Measurements from ENCODE around the gene HECW1. TPM values are rescaled to one million over a fixed set of nuclear protein-coding genes. Genes with fewer than 3 reads are reported as not detected.

The HECW1 gene
- total RNA-seq, 2 experiments from 2014 or later, result not detected

- Mint-ChIP-seq H3K36me3 (no peaks in the 10 kb centered on the region), H3K4me3 (no peak overlapping the region), H3K9me3 (ENCODE audit: low read depth) (no peaks in the 10 kb centered on the region), H3K4me1 (no peaks in the 10 kb centered on the region), H3K27ac (no peak overlapping the region), H3K27me3 (peaks cover 21% of the 10 kb centered on the region)
- no peak for DNase-seq
- ATAC-seq, result no peak
- CTCF ChIA-PET, result no interaction called here
Measured at GRCh38 chr7:43141091-43141490, 28.6 kb downstream of the HECW1 start.

GRCh38 chr7:43142703-43143102 lies 30.3 kb downstream of the HECW1 start:
- H3K4me3 Mint-ChIP-seq, result no peak overlapping the region
- no peak for DNase-seq
- no peaks in the 10 kb centered on the region for H3K36me3 Mint-ChIP-seq
- CTCF ChIA-PET, result no interaction called here
- H3K9me3 Mint-ChIP-seq (ENCODE audit: low read depth), result no peaks in the 10 kb centered on the region
- H3K27me3 Mint-ChIP-seq, result peaks cover 14% of the 10 kb centered on the region
- H3K4me1 Mint-ChIP-seq, result no peaks in the 10 kb centered on the region
- ATAC-seq, result no peak
- no peak overlapping the region for H3K27ac Mint-ChIP-seq

GRCh38 chr7:43143918-43144589 lies 31.6 kb downstream of the HECW1 start:
- Mint-ChIP-seq H3K4me3 (no peak overlapping the region), H3K27ac (no peak overlapping the region), H3K9me3 (ENCODE audit: low read depth) (no peaks in the 10 kb centered on the region), H3K27me3 (peaks cover 13% of the 10 kb centered on the region), H3K36me3 (no peaks in the 10 kb centered on the region), H3K4me1 (no peaks in the 10 kb centered on the region)
- CTCF ChIA-PET, result no interaction called here
- DNase-seq, result no peak
- ATAC-seq, result no peak

GRCh38 chr7:43148161-43148731 lies 35.8 kb downstream of the HECW1 start:
- Mint-ChIP-seq H3K9me3 (ENCODE audit: low read depth) (no peaks in the 10 kb centered on the region), H3K4me1 (no peaks in the 10 kb centered on the region), H3K27ac (no peak overlapping the region), H3K36me3 (no peaks in the 10 kb centered on the region), H3K4me3 (no peak overlapping the region), H3K27me3 (peaks cover 25% of the 10 kb centered on the region)
- ATAC-seq (no peak), DNase-seq (no peak)
- CTCF ChIA-PET, result no interaction called here

GRCh38 chr7:43151076-43151475 lies 38.6 kb downstream of the HECW1 start:
- H3K9me3 Mint-ChIP-seq (ENCODE audit: low read depth), result no peaks in the 10 kb centered on the region
- no peak overlapping the region for H3K27ac Mint-ChIP-seq
- ATAC-seq (no peak), DNase-seq (no peak)
- CTCF ChIA-PET, result no interaction called here
- peaks cover 24% of the 10 kb centered on the region for H3K27me3 Mint-ChIP-seq
- H3K4me3 Mint-ChIP-seq, result no peak overlapping the region
- H3K4me1 Mint-ChIP-seq, result no peaks in the 10 kb centered on the region
- H3K36me3 Mint-ChIP-seq, result no peaks in the 10 kb centered on the region

- CTCF ChIA-PET, result no interaction called here
- no peak for DNase-seq
Measured at GRCh38 chr7:43152696-43153095, 40.2 kb downstream of the HECW1 start.

GRCh38 chr7:43155636-43156035 lies 43.2 kb downstream of the HECW1 start:
- DNase-seq (no peak), ATAC-seq (no peak)
- CTCF ChIA-PET, result no interaction called here
- Mint-ChIP-seq H3K27ac (no peak overlapping the region), H3K9me3 (ENCODE audit: low read depth) (no peaks in the 10 kb centered on the region), H3K4me1 (no peaks in the 10 kb centered on the region), H3K36me3 (no peaks in the 10 kb centered on the region), H3K27me3 (peaks cover 14% of the 10 kb centered on the region), H3K4me3 (no peak overlapping the region)

More at GRCh38 chr7:43152696-43153095, 40.2 kb downstream of the HECW1 start:
- Mint-ChIP-seq H3K36me3 (no peaks in the 10 kb centered on the region), H3K9me3 (ENCODE audit: low read depth) (no peaks in the 10 kb centered on the region), H3K27me3 (peaks cover 22% of the 10 kb centered on the region), H3K4me3 (no peak overlapping the region), H3K4me1 (no peaks in the 10 kb centered on the region), H3K27ac (no peak overlapping the region)
- ATAC-seq, result no peak

- CTCF ChIA-PET, result no interaction called here
- no peaks in the 10 kb centered on the region for H3K36me3 Mint-ChIP-seq
- ATAC-seq (no peak), DNase-seq (no peak)
- peaks cover 6% of the 10 kb centered on the region for H3K27me3 Mint-ChIP-seq
- no peak overlapping the region for H3K4me3 Mint-ChIP-seq
- no peaks in the 10 kb centered on the region for H3K9me3 Mint-ChIP-seq (ENCODE audit: low read depth)
- no peak overlapping the region for H3K27ac Mint-ChIP-seq
- no peaks in the 10 kb centered on the region for H3K4me1 Mint-ChIP-seq
Measured at GRCh38 chr7:43163885-43164284, 51.4 kb downstream of the HECW1 start.

GRCh38 chr7:43164757-43165156 lies 52.3 kb downstream of the HECW1 start:
- no peaks in the 10 kb centered on the region for H3K9me3 Mint-ChIP-seq (ENCODE audit: low read depth)
- DNase-seq (no peak), ATAC-seq (no peak)
- peaks cover 6% of the 10 kb centered on the region for H3K27me3 Mint-ChIP-seq
- no peak overlapping the region for H3K27ac Mint-ChIP-seq
- no peaks in the 10 kb centered on the region for H3K36me3 Mint-ChIP-seq
- CTCF ChIA-PET, result no interaction called here
- H3K4me1 Mint-ChIP-seq, result no peaks in the 10 kb centered on the region
- no peak overlapping the region for H3K4me3 Mint-ChIP-seq

- no peak overlapping the region for H3K27ac Mint-ChIP-seq
- ATAC-seq (no peak), DNase-seq (no peak)
- peaks cover 12% of the 10 kb centered on the region for H3K27me3 Mint-ChIP-seq
- H3K4me1 Mint-ChIP-seq, result no peaks in the 10 kb centered on the region
- no peaks in the 10 kb centered on the region for H3K36me3 Mint-ChIP-seq
- H3K4me3 Mint-ChIP-seq, result no peak overlapping the region
- H3K9me3 Mint-ChIP-seq (ENCODE audit: low read depth), result no peaks in the 10 kb centered on the region
- CTCF ChIA-PET, result no interaction called here
Measured at GRCh38 chr7:43166686-43167085, 54.2 kb downstream of the HECW1 start.

- no peaks in the 10 kb centered on the region for H3K9me3 Mint-ChIP-seq (ENCODE audit: low read depth)
Measured at GRCh38 chr7:43169076-43169475, 56.6 kb downstream of the HECW1 start.

GRCh38 chr7:43170571-43170970 lies 58.1 kb downstream of the HECW1 start:
- CTCF ChIA-PET, result no interaction called here
- Mint-ChIP-seq H3K36me3 (no peaks in the 10 kb centered on the region), H3K4me3 (no peak overlapping the region), H3K9me3 (ENCODE audit: low read depth) (no peaks in the 10 kb centered on the region), H3K27ac (no peak overlapping the region), H3K4me1 (no peaks in the 10 kb centered on the region), H3K27me3 (peaks cover 20% of the 10 kb centered on the region)
- ATAC-seq (no peak), DNase-seq (no peak)

More at GRCh38 chr7:43169076-43169475, 56.6 kb downstream of the HECW1 start:
- ATAC-seq, result no peak
- H3K4me1 Mint-ChIP-seq, result no peaks in the 10 kb centered on the region
- CTCF ChIA-PET, result no interaction called here
- no peak overlapping the region for H3K27ac Mint-ChIP-seq
- no peak for DNase-seq
- H3K27me3 Mint-ChIP-seq, result peaks cover 16% of the 10 kb centered on the region
- no peaks in the 10 kb centered on the region for H3K36me3 Mint-ChIP-seq
- H3K4me3 Mint-ChIP-seq, result no peak overlapping the region

- ATAC-seq, result no peak
- Mint-ChIP-seq H3K27me3 (peaks cover 18% of the 10 kb centered on the region), H3K27ac (no peak overlapping the region), H3K9me3 (ENCODE audit: low read depth) (no peaks in the 10 kb centered on the region), H3K36me3 (no peaks in the 10 kb centered on the region), H3K4me3 (no peak overlapping the region), H3K4me1 (no peaks in the 10 kb centered on the region)
- DNase-seq, result no peak
- CTCF ChIA-PET, result no interaction called here
Measured at GRCh38 chr7:43175570-43176200, 63.2 kb downstream of the HECW1 start.

GRCh38 chr7:43179393-43179792 lies 66.9 kb downstream of the HECW1 start:
- ATAC-seq (no peak), DNase-seq (no peak)
- H3K36me3 Mint-ChIP-seq, result no peaks in the 10 kb centered on the region
- H3K27ac Mint-ChIP-seq, result no peak overlapping the region
- no peak overlapping the region for H3K4me3 Mint-ChIP-seq
- CTCF ChIA-PET, result no interaction called here
- no peaks in the 10 kb centered on the region for H3K9me3 Mint-ChIP-seq (ENCODE audit: low read depth)
- H3K4me1 Mint-ChIP-seq, result no peaks in the 10 kb centered on the region
- H3K27me3 Mint-ChIP-seq, result peaks cover 7% of the 10 kb centered on the region

All from activated CD8-positive, alpha-beta memory T cell treated with anti-CD3 and anti-CD28 coated beads, Interleukin-2, amount 10 ng/mL, durations not matched to agents 7 days and 5 days (primary cell).